Epithelial cell of proximal tubule (primary cell): Measurements from ENCODE around the gene ABHD11. TPM values are rescaled to one million over a fixed set of nuclear protein-coding genes. Genes with fewer than 3 reads are reported as not detected.
"Not testable (repeated sequence)": the region's sequence is repeated elsewhere in the genome, so short reads cannot be mapped to it uniquely, and the experiment has no call there.

Experiments used
- DNase-seq: peaks from one replicate; pipeline ENCODE4 v3.0.0-alpha.2; 2011; ENCODE audit warnings: low read depth
- H3K4me3 ChIP-seq: 2 replicates; pipeline ENCODE4 v1.5.1; 2011; ENCODE audit warnings: low read depth, mild to moderate bottlenecking, low read length
- CTCF ChIP-seq: conservative IDR thresholded peaks from 2 replicates; pipeline ENCODE4 v1.5.1; 2012; ENCODE audit warnings: low read depth, mild to moderate bottlenecking, low read length
- total RNA-seq: library from RNA; depleted of rRNA; stranded (reverse); fragments of >200 nt; gene quantifications from 2 replicates; pipeline ENCODE4 v1.2.3, GENCODE V29; 2015

Gene ABHD11
- total RNA-seq, 1 donor from 2014 or later: 53.6 TPM

GRCh38 chr7:73723813-73724212, 14.8 kb downstream of the ABHD11 start:
- H3K4me3 ChIP-seq: no peak overlapping the region
- no peak for DNase-seq
- TF ChIP-seq CTCF: no peak

- TF ChIP-seq CTCF: no peak
- H3K4me3 ChIP-seq: no peak overlapping the region
- DNase-seq: no peak
Observed at GRCh38 chr7:73722785-73723184, 15.8 kb downstream of the ABHD11 start.

- not testable (repeated sequence) for H3K4me3 ChIP-seq, DNase-seq
Observed at GRCh38 chr7:73722182-73722581, 16.4 kb downstream of the ABHD11 start.

DNA sequence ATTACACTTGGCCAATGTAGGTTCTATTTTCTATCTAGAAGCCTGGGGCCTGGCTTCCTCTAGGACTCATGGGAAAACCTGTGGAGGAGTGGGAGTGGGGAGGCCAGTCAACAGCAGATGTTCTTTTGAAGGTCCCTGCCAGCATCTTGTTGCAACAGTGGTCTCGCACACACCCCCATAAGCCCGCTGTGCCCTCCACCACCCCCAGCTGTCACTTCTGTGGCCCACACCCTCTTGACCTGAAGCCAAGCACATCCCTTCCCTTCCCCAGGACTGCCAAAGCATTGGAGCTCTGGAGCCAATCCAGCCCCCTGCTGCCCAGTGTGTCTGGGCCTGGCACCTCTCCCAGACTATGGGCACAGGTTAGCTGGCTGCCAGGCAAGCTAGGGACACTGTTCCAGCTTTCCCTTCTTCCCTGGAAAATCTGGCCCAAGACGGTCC, 17.2 kb downstream of the ABHD11 start:
- no peak overlapping the region for H3K4me3 ChIP-seq
- no peak for DNase-seq
- peak; percentile 23 for TF ChIP-seq CTCF

- not testable (repeated sequence) for DNase-seq, H3K4me3 ChIP-seq
Observed at GRCh38 chr7:73720443-73720842, 18.2 kb downstream of the ABHD11 start.

DNA sequence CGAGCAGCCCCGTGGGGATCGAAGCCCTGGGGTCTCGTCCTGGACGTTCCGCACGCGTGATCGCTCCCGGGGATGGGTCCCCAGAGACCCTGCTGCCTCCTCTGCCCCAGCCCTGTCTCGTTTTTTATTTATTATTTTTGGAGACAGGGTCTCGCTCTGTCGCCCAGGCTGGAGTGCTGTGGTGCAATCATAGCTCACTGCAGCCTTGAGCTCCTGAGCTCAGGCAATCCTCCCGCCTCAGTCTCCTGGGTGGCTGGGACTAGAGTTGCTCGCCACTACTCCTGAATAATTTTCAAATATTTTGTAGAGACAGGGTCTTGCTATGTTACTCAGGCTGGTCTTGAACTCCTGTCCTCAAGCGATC, 18.8 kb downstream of the ABHD11 start:
- TF ChIP-seq CTCF: no peak

GRCh38 chr7:73718905-73719805, 19.4 kb downstream of the ABHD11 start, which contains the start of gene STX1A:
Gene STX1A (minus strand): TSS chr7:73719669. CDS start chr7:73719631, 38 bp downstream.
- H3K4me3 ChIP-seq: peak within 1 kb of the TSS; percentile 72
- no peak for TF ChIP-seq CTCF
- DNase-seq: no peak

More for the DNA sequence above, 18.8 kb downstream of the ABHD11 start:
- no peak for DNase-seq
- H3K4me3 ChIP-seq: peak overlapping the region; percentile 49

- no peak for DNase-seq
- H3K4me3 ChIP-seq: peak overlapping the region; percentile 72
- TF ChIP-seq CTCF: no peak
Observed at GRCh38 chr7:73718438-73718881, 20.1 kb downstream of the ABHD11 start.
